Measurements from ENCODE around the gene FEZF1. TPM values are rescaled to one million over a fixed set of nuclear protein-coding genes. Genes with fewer than 3 reads are reported as not detected.
A peak's percentile ranks its signal among the peaks of the same experiment; 100 is the strongest.

FEZF1 gene
- total RNA-seq, 6 donors from 2014 or later: 0.27 TPM; not detected in 5

DNA sequence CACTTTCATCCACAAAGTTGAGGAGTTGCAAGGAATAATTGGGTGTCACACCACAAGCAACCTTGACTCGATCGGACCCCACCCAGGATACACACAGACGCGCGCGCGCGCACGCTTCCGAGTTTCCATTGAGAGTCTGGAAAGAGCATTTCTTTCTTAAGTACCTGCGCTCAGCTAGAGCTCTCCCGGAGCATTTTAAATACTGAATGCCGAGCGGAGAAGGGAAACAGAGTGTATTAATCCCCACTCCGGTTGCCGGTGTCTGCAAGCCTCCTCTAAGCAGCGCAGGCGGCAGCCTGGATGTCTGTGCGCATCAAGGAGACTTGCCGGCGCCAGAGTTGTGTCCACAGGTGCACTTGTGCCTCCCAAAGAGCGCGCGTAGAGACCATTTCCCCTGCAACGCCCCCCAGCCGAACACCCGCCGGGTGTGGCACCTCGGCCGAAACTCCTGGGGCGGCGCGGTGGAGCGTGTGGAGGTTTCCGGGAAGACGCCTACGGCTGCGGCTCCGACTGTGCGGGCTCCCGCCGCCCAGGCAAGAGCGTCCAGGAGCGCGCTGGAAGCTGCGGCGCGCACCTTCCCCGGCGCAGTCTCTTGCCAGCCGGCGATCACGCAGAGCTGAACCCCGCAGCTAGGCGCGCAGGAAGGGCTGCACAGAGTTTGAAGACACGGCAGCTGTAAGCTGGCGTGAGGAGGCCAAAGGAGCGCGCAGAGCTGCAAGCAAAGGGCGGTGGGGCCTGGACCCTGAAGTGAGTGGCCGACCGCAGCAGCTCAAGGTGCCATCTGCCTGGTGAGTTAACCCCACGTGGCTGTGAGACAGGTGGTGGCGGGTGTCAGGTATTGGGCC is 1.1 kb upstream of the FEZF1 start:
- Histone ChIP-seq H3K9me3 (no peaks in the 10 kb centered on the region), H3K4me1 (peaks cover 33 to 56% (median 37%) of the 10 kb centered on the region in 4 donors), H3K27ac (no peak overlapping the region), H3K27me3 (peaks cover 5 to 80% (median 32%) of the 10 kb centered on the region in 4 donors), H3K4me3 (peak overlapping the region in 3 of 4 donors; percentile 2 to 26 (median 24)), H3K36me3 (no peaks in the 10 kb centered on the region)
- ATAC-seq (ENCODE audit: low FRiP score in 2 of 2): peak; percentile 13 to 40
- TF ChIP-seq EP300 (IDR thresholded peaks at IDR 0.05): no peak
- TF ChIP-seq POLR2AphosphoS5 (IDR thresholded peaks at IDR 0.05): no peak
- no peak for TF ChIP-seq POLR2A (IDR thresholded peaks at IDR 0.05)
- TF ChIP-seq, protein P1, sequence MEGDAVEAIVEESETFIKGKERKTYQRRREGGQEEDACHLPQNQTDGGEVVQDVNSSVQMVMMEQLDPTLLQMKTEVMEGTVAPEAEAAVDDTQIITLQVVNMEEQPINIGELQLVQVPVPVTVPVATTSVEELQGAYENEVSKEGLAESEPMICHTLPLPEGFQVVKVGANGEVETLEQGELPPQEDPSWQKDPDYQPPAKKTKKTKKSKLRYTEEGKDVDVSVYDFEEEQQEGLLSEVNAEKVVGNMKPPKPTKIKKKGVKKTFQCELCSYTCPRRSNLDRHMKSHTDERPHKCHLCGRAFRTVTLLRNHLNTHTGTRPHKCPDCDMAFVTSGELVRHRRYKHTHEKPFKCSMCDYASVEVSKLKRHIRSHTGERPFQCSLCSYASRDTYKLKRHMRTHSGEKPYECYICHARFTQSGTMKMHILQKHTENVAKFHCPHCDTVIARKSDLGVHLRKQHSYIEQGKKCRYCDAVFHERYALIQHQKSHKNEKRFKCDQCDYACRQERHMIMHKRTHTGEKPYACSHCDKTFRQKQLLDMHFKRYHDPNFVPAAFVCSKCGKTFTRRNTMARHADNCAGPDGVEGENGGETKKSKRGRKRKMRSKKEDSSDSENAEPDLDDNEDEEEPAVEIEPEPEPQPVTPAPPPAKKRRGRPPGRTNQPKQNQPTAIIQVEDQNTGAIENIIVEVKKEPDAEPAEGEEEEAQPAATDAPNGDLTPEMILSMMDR (IDR thresholded peaks at IDR 0.05): no peak
- DNase-seq: peak in 1 of 2 donors; percentile 79
- WGBS, 2 donors: 3 to 11% methylated on average over 22 to 34 of the region's 65 CpGs

DNA sequence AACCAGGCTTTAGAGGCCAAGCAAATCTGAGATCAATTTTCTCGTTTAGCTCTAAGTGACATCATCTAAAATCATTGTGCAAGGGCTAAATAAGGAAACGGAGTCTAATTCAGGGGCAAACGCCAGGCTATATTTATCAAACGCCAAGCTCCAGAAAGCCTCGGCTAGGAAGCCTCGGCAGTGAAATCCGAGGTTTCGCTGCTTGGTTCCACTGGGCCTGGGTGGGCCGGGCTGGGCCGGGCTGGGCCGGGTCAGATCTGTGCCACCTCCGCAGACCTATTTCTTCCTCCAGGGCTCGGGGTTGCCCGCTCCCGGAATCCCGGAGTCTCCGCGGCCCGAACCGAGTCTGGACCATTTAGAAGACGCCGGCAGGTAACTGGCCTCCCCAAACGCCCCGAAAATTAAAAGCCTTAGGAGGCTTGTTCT is 459 bp upstream of the FEZF1 start:
- Histone ChIP-seq H3K9me3 (peaks cover 0 to 2% (median 0%) of the 10 kb centered on the region in 4 donors), H3K27ac (no peak overlapping the region), H3K4me1 (peaks cover 33 to 55% (median 38%) of the 10 kb centered on the region in 4 donors), H3K4me3 (peak overlapping the region in 3 of 4 donors; percentile 2 to 26 (median 24)), H3K36me3 (no peaks in the 10 kb centered on the region), H3K27me3 (peaks cover 5 to 80% (median 36%) of the 10 kb centered on the region in 4 donors)
- no peak for TF ChIP-seq POLR2AphosphoS5 (IDR thresholded peaks at IDR 0.05)
- TF ChIP-seq EP300 (IDR thresholded peaks at IDR 0.05): no peak
- TF ChIP-seq POLR2A (IDR thresholded peaks at IDR 0.05): no peak
- TF ChIP-seq, protein P1 (IDR thresholded peaks at IDR 0.05): no peak
- 3 to 4% methylated on average over 22 to 24 of the region's 24 CpGs for WGBS, 2 donors
- DNase-seq (peak in 1 of 2 donors; percentile 68), ATAC-seq (ENCODE audit: low FRiP score in 2 of 2) (peak in 1 of 2 donors; percentile 47)

DNA sequence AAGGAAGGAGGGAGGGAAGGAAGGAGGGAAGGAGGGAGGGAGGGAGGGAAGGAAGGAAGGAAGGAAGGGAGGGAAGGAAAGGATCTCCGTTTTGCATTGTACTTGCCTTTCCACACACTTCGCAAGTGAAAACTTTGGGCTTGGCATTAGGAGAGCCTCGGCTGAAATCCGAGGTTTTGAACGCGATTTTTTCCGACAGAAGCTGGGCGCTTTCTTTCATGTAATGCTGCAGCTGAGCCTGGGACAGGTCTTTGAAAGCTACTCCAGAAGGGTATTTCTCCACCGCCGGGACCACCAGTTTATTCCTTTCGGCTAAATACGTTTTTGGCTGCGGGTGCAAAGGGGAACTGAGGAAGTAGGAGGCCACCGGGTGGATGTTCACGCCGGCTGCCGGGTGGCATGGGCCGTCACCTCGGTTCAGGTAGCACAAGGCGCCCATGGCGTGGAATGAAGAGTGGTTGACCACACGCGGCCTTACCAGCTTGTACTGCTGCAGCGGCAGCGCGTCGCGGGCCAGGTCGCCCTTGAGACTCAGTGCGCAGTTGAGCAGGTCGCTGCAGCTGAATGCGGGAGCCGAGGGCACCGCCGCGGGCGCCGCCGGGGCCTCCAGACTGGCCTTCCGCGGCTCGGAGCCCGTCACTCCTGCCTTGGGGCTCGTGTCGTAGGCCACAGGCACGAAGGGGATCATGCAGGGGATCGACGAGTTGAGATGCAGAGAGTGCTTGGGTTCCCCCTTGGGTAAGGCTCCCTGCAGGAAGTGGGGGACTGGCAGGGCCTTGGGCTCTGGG is 825 bp downstream of the FEZF1 start:
- Histone ChIP-seq H3K27ac (no peak overlapping the region), H3K27me3 (peaks cover 5 to 73% (median 38%) of the 10 kb centered on the region in 4 donors), H3K4me1 (peaks cover 34 to 56% (median 40%) of the 10 kb centered on the region in 4 donors), H3K36me3 (no peaks in the 10 kb centered on the region), H3K9me3 (peaks cover 0 to 2% (median 0%) of the 10 kb centered on the region in 4 donors), H3K4me3 (no peak overlapping the region)
- no peak for ATAC-seq (ENCODE audit: low FRiP score in 2 of 2)
- DNase-seq: peak in 1 of 2 donors; percentile 72
- TF ChIP-seq POLR2A (IDR thresholded peaks at IDR 0.05) (no peak), POLR2AphosphoS5 (IDR thresholded peaks at IDR 0.05) (no peak), EP300 (IDR thresholded peaks at IDR 0.05) (no peak)
- TF ChIP-seq, protein P1 (IDR thresholded peaks at IDR 0.05): no peak
- 8 to 11% methylated on average over 40 to 48 of the region's 48 CpGs for WGBS, 2 donors

DNA sequence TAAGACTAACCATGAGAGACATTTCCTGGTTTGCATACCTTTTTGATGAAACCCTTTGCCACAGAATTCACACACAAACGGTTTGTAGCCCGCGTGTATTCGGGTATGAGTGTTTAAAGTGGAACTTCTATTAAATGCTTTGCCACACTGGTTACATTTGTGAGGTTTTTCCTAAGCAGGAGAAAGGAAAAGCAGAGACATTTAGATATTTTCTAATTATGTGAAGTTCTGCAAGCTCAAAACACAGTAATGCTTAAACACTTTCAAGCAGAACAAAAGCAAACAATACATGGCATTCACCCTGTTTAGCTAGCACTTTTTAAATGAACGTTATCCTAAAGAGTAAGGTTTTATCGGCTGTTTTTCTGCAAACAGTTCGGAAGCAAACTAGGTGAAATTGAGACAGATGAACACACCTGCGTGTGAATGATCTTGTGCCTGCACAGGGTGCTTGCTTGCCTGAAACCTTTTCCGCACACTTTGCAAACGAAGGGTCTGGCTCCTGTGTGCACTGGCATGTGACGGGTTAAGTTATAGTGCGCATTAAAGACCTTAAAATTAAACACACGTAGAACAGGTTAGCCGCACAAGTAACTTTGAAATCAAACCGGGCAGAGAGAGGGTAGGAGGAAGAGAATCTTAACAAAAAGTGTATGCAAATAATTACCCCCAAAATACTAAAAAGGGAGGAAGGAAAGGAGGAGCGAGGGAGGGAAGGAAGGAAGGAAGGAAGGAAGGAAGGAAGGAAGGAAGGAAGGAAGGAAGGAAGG is 1.6 kb downstream of the FEZF1 start:
- Histone ChIP-seq H3K4me1 (peaks cover 34 to 56% (median 40%) of the 10 kb centered on the region in 4 donors), H3K36me3 (no peaks in the 10 kb centered on the region), H3K27me3 (peaks cover 5 to 71% (median 37%) of the 10 kb centered on the region in 4 donors), H3K9me3 (peaks cover 0 to 2% (median 0%) of the 10 kb centered on the region in 4 donors), H3K27ac (no peak overlapping the region), H3K4me3 (no peak overlapping the region)
- no peak for DNase-seq
- TF ChIP-seq EP300 (IDR thresholded peaks at IDR 0.05): no peak
- TF ChIP-seq, protein P1 (IDR thresholded peaks at IDR 0.05): no peak
- no peak for TF ChIP-seq POLR2A (IDR thresholded peaks at IDR 0.05)
- ATAC-seq (ENCODE audit: low FRiP score in 2 of 2): no peak
- 12 to 13% methylated on average over 16 of the region's 16 CpGs for WGBS, 2 donors

All from upper lobe of left lung (tissue), 6 donors.